ENCODE results near the gene TAF11L13.

Gene TAF11L13

GRCh38 chr5:17679597-17680203 lies 47.8 kb downstream of the TAF11L13 start:
- DNase-seq (ENCODE audit: low read depth): no peak

- DNase-seq (ENCODE audit: low read depth): no peak
Measured at GRCh38 chr5:17680737-17681136, 48.8 kb downstream of the TAF11L13 start.

All from stimulated activated CD8-positive, alpha-beta memory T cell treated with anti-CD3 and anti-CD28 coated beads, Interleukin-15, amount 100 ng/mL, for 1 hour (primary cell).